Neural cell (in vitro differentiated cells): Measurements from ENCODE around the gene FAM107B. TPM values are rescaled to one million over a fixed set of nuclear protein-coding genes. Genes with fewer than 3 reads are reported as not detected.

Experiments
- H2AFZ ChIP-seq: fragments of 200-600, 300-800 bp; sonication (generic), shearing (Covaris generic); 2 replicates; pipeline ENCODE4 v1.6.0; 2014; ENCODE audit warnings: low read depth, mild to moderate bottlenecking, antibody characterized with exemption, low read length, moderate library complexity
- H3F3A ChIP-seq: fragments of 200-600 bp; shearing (Covaris generic); 2 replicates; pipeline ENCODE4 v1.6.1; 2016; ENCODE audit warnings: mild to moderate bottlenecking, moderate library complexity, mixed read lengths, antibody characterized with exemption, low read length; ENCODE audit not compliant: insufficient read depth, poor library complexity, severe bottlenecking
- H3K27ac ChIP-seq: fragments of 200-600, 300-800 bp; sonication (generic), shearing (Covaris generic); 2 replicates; pipeline ENCODE4 v1.5.1; 2014; ENCODE audit warnings: mild to moderate bottlenecking, low read length, moderate library complexity
- H3K27me3 ChIP-seq: fragments of 300-800, 200-600 bp; sonication (generic), shearing (Covaris generic); 2 replicates; pipeline ENCODE4 v1.6.0; 2014; ENCODE audit warnings: mild to moderate bottlenecking, low read depth, low read length, moderate library complexity; ENCODE audit not compliant: insufficient read depth
- H3K36me3 ChIP-seq: fragments of 300-800, 200-600 bp; sonication (generic), shearing (Covaris generic); 2 replicates; pipeline ENCODE4 v1.5.1; 2014; ENCODE audit warnings: mild to moderate bottlenecking, antibody characterized with exemption, low read length, moderate library complexity; ENCODE audit not compliant: insufficient read depth
- H3K4me2 ChIP-seq: fragments of 300-800, 200-600 bp; sonication (generic), shearing (Covaris generic); 2 replicates; pipeline ENCODE4 v1.6.0; 2014; ENCODE audit warnings: mild to moderate bottlenecking, low read length
- H3K4me3 ChIP-seq: fragments of 300-800, 200-600 bp; sonication (generic), shearing (Covaris generic); 2 replicates; pipeline ENCODE4 v1.5.1; 2014; ENCODE audit warnings: mild to moderate bottlenecking, low read length, moderate library complexity
- H3K79me2 ChIP-seq: fragments of 200-600 bp; shearing (Covaris generic); replicated peaks from 2 replicates; pipeline ENCODE4 v1.6.0; 2014; ENCODE audit warnings: mild to moderate bottlenecking, low read length, moderate library complexity; ENCODE audit not compliant: insufficient read depth
- H3K9ac ChIP-seq: fragments of 300-800, 200-600 bp; sonication (generic), shearing (Covaris generic); 2 replicates; pipeline ENCODE4 v1.6.1; 2016; ENCODE audit warnings: mild to moderate bottlenecking, low read length, mixed read lengths
- H3K9me2 ChIP-seq: fragments of 200-600 bp; shearing (Covaris generic); 2 replicates; pipeline ENCODE4 v1.6.1; 2016; ENCODE audit warnings: mild to moderate bottlenecking, low read length, mixed read lengths; ENCODE audit not compliant: insufficient read depth
- H3K9me3 ChIP-seq: fragments of 200-600, 300-800 bp; sonication (generic), shearing (Covaris generic); 2 replicates; pipeline ENCODE4 v1.6.1; 2016; ENCODE audit warnings: mild to moderate bottlenecking, mixed run types, low read length, moderate library complexity, mixed read lengths
- H4K20me1 ChIP-seq: fragments of 200-600 bp; shearing (Covaris generic); 2 replicates; pipeline ENCODE4 v1.6.1; 2016; ENCODE audit warnings: mild to moderate bottlenecking, mixed run types; ENCODE audit not compliant: insufficient read depth
- EP300 ChIP-seq: fragments of 450-650 bp; conservative IDR thresholded peaks from 2 replicates; pipeline ENCODE4 v1.6.1; 2014; ENCODE audit warnings: antibody characterized with exemption, mild to moderate bottlenecking, moderate library complexity; ENCODE audit not compliant: poor library complexity, severe bottlenecking
- EZH2 ChIP-seq: fragments of 200-600, 300-800 bp; shearing (Covaris generic), sonication (generic); IDR thresholded peaks from 2 replicates; pipeline ENCODE4 v1.6.1; 2014; ENCODE audit warnings: antibody characterized with exemption, low read length, borderline replicate concordance, mild to moderate bottlenecking; ENCODE audit not compliant: insufficient read depth, poor library complexity, severe bottlenecking
- MXI1 ChIP-seq: fragments of 450-650 bp; conservative IDR thresholded peaks from 2 replicates; pipeline ENCODE4 v1.6.1; 2014; ENCODE audit warnings: antibody characterized with exemption, mild to moderate bottlenecking; ENCODE audit not compliant: poor library complexity, severe bottlenecking
- POLR2AphosphoS5 ChIP-seq: IDR thresholded peaks from 2 replicates; pipeline ENCODE4 v1.6.1; 2012
- RAD21 ChIP-seq: fragments of 450-650 bp; conservative IDR thresholded peaks from 2 replicates; pipeline ENCODE4 v1.6.1; 2014; ENCODE audit warnings: antibody characterized with exemption, mild to moderate bottlenecking, moderate library complexity
- SMC3 ChIP-seq: fragments of 450-650 bp; conservative IDR thresholded peaks from 2 replicates; pipeline ENCODE4 v1.6.1; 2014; ENCODE audit warnings: antibody characterized with exemption, mild to moderate bottlenecking, moderate library complexity; ENCODE audit not compliant: poor library complexity
- TAF1 ChIP-seq: IDR thresholded peaks from 2 replicates; pipeline ENCODE4 v1.6.1; 2012; ENCODE audit warnings: low read depth
- polyA plus RNA-seq: library from polyadenylated mRNA; depleted of rRNA; stranded (reverse); fragments of >200 nt; gene quantifications from 2 replicates; pipeline ENCODE4 v1.2.3, GENCODE V29; 2014
- TF ChIP-seq, protein P1 (sequence below): IDR thresholded peaks from 2 replicates; pipeline ENCODE4 v1.6.1; 2012; ENCODE audit warnings: borderline replicate concordance
- TF ChIP-seq, protein P2 (sequence below): fragments of 450-650 bp; IDR thresholded peaks from 2 replicates; pipeline ENCODE4 v1.5.1; 2014; ENCODE audit warnings: antibody characterized with exemption, mild to moderate bottlenecking, moderate library complexity; ENCODE audit not compliant: poor library complexity, severe bottlenecking

FAM107B gene
- polyA plus RNA-seq, 1 donor from 2014 or later, result 106 TPM

DNA sequence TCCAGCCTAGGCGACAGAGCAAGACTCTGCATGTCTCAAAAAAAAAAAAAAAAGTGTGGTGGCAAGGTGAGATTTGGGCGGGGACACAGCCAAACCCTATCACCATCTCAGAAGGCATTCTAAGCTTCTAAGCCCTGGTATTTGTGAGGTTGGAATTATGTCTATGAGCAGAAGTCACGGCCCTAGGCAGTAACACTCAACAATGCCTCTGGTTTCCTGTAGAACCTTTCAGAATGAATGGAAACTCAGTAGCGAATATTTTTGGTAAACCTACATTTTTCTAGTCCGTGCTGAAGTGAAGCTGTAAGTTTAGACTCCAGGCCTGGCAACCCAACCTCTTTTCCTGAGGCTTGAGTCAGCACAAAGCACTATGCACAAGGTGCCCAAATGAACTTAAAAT, 88.3 kb downstream of the FAM107B start:
- TF ChIP-seq, protein P1, sequence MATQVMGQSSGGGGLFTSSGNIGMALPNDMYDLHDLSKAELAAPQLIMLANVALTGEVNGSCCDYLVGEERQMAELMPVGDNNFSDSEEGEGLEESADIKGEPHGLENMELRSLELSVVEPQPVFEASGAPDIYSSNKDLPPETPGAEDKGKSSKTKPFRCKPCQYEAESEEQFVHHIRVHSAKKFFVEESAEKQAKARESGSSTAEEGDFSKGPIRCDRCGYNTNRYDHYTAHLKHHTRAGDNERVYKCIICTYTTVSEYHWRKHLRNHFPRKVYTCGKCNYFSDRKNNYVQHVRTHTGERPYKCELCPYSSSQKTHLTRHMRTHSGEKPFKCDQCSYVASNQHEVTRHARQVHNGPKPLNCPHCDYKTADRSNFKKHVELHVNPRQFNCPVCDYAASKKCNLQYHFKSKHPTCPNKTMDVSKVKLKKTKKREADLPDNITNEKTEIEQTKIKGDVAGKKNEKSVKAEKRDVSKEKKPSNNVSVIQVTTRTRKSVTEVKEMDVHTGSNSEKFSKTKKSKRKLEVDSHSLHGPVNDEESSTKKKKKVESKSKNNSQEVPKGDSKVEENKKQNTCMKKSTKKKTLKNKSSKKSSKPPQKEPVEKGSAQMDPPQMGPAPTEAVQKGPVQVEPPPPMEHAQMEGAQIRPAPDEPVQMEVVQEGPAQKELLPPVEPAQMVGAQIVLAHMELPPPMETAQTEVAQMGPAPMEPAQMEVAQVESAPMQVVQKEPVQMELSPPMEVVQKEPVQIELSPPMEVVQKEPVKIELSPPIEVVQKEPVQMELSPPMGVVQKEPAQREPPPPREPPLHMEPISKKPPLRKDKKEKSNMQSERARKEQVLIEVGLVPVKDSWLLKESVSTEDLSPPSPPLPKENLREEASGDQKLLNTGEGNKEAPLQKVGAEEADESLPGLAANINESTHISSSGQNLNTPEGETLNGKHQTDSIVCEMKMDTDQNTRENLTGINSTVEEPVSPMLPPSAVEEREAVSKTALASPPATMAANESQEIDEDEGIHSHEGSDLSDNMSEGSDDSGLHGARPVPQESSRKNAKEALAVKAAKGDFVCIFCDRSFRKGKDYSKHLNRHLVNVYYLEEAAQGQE, result no peak
- no peak for TF ChIP-seq EZH2
- no peak for TF ChIP-seq SMC3
- no peak for TF ChIP-seq POLR2AphosphoS5
- TF ChIP-seq RAD21, result no peak
- TF ChIP-seq EP300, result no peak
- no peak for TF ChIP-seq TAF1
- no peak for TF ChIP-seq MXI1
- TF ChIP-seq, protein P2, sequence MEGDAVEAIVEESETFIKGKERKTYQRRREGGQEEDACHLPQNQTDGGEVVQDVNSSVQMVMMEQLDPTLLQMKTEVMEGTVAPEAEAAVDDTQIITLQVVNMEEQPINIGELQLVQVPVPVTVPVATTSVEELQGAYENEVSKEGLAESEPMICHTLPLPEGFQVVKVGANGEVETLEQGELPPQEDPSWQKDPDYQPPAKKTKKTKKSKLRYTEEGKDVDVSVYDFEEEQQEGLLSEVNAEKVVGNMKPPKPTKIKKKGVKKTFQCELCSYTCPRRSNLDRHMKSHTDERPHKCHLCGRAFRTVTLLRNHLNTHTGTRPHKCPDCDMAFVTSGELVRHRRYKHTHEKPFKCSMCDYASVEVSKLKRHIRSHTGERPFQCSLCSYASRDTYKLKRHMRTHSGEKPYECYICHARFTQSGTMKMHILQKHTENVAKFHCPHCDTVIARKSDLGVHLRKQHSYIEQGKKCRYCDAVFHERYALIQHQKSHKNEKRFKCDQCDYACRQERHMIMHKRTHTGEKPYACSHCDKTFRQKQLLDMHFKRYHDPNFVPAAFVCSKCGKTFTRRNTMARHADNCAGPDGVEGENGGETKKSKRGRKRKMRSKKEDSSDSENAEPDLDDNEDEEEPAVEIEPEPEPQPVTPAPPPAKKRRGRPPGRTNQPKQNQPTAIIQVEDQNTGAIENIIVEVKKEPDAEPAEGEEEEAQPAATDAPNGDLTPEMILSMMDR, result no peak
- H3K9me3 ChIP-seq, result no peaks in the 10 kb centered on the region
- no peak overlapping the region for H3K27ac ChIP-seq
- no peak overlapping the region for H3K9ac ChIP-seq
- no peaks in the 10 kb centered on the region for H3K27me3 ChIP-seq
- H3K79me2 ChIP-seq, result no peaks in the 10 kb centered on the region
- no peak overlapping the region for H2AFZ ChIP-seq
- H4K20me1 ChIP-seq, result no peaks in the 10 kb centered on the region
- no peaks in the 10 kb centered on the region for H3F3A ChIP-seq
- no peak overlapping the region for H3K4me2 ChIP-seq
- no peaks in the 10 kb centered on the region for H3K36me3 ChIP-seq
- H3K9me2 ChIP-seq, result no peaks in the 10 kb centered on the region
- H3K4me3 ChIP-seq, result no peak overlapping the region

DNA sequence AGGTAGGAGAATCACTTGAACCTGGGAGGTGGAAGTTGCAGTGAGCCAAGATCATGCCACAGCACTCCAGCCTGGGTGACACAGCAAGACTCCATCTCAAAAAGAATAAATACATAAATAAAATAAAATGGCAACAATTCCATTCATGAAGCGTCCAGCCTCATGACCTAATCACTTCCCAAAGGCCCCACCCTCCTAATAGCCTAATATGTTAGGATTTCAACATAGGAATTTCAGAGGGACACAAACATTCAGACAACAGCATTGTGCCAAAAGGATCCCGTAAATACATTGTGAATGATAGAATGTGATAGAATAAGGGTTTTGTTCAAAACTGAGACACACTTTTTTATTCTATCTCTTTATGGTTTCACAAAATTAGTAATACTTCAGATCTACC, 90.3 kb downstream of the FAM107B start:
- H3K79me2 ChIP-seq, result no peaks in the 10 kb centered on the region
- H3K9ac ChIP-seq, result no peak overlapping the region
- H3K9me2 ChIP-seq, result no peaks in the 10 kb centered on the region
- no peaks in the 10 kb centered on the region for H4K20me1 ChIP-seq
- H3K36me3 ChIP-seq, result no peaks in the 10 kb centered on the region
- no peak overlapping the region for H2AFZ ChIP-seq
- H3K27ac ChIP-seq, result no peak overlapping the region
- H3K9me3 ChIP-seq, result no peaks in the 10 kb centered on the region
- H3K27me3 ChIP-seq, result no peaks in the 10 kb centered on the region
- H3K4me3 ChIP-seq, result no peak overlapping the region
- no peaks in the 10 kb centered on the region for H3F3A ChIP-seq
- H3K4me2 ChIP-seq, result no peak overlapping the region
- no peak for TF ChIP-seq TAF1
- TF ChIP-seq POLR2AphosphoS5, result no peak
- TF ChIP-seq EZH2, result no peak
- TF ChIP-seq SMC3, result no peak
- TF ChIP-seq, protein P1, result no peak
- TF ChIP-seq MXI1, result no peak
- no peak for TF ChIP-seq RAD21
- no peak for TF ChIP-seq EP300
- TF ChIP-seq, protein P2, result no peak
